SK-N-SH (cell line): Measurements from ENCODE around the gene CYP11A1.

Experiments used
- CHD2 ChIP-seq: fragments of 150-350 bp; IDR thresholded peaks from 2 replicates; pipeline ENCODE4 v1.6.1; 2018; ENCODE audit warnings: low read length; ENCODE audit not compliant: partially characterized antibody
- EP300 ChIP-seq, 2 experiments: IDR thresholded peaks; 2 replicates each; pipeline versions ENCODE4 v1.4.0 to v1.6.1; 2012; ENCODE audit warnings: borderline replicate concordance in 1 of 2, low read depth in 1 of 2, low read length in 1 of 2
- SMC3 ChIP-seq: IDR thresholded peaks from 2 replicates; pipeline ENCODE4 v1.6.1; 2012; ENCODE audit warnings: low read depth, low read length, improper control_type of control experiment
- TF ChIP-seq, protein P1 (sequence below): IDR thresholded peaks from 2 replicates; pipeline ENCODE4 v1.4.0; 2012; ENCODE audit warnings: low read depth
- TF ChIP-seq, protein P2 (sequence below): IDR thresholded peaks from 2 replicates; pipeline ENCODE4 v1.6.1; 2012; ENCODE audit warnings: mild to moderate bottlenecking, low read depth, low read length, moderate library complexity

DNA sequence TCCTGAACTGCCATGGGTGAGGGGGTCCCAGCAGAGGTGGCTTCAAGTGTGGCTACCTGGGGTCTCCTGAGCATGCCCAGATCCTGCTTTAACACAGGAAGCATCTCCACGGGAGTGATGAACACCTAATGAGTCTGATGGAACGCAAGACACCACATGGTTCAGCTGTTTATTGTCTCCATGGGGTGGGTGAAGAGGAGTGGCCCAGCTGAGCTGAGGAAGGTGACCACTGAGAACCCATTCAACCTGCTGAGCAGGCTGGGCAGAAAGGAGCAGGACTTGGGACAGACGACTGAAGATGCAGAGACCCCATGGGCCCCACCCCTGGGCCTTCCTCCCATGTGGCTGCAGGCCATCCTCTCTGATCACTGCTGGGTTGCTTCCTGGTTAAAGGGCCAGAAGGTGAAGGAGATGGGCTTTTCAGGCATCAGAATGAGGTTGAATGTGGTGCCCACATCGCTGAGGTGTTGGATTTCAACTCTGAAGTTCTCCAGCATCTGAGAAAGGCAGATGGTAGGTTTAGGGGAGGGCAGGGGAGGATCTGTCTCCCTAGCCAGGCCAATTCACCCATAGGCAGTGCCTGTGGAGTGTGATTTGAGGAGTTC lies 29.7 kb downstream of the CYP11A1 start:
- TF ChIP-seq CHD2 (no peak), EP300 (IDR thresholded peaks at IDR 0.05; ENCODE audit: borderline replicate concordance in 1 of 2, low read depth in 1 of 2, low read length in 1 of 2) (no peak), SMC3 (no peak)
- TF ChIP-seq, protein P1, sequence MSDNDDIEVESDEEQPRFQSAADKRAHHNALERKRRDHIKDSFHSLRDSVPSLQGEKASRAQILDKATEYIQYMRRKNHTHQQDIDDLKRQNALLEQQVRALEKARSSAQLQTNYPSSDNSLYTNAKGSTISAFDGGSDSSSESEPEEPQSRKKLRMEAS: no peak
- TF ChIP-seq, protein P2, sequence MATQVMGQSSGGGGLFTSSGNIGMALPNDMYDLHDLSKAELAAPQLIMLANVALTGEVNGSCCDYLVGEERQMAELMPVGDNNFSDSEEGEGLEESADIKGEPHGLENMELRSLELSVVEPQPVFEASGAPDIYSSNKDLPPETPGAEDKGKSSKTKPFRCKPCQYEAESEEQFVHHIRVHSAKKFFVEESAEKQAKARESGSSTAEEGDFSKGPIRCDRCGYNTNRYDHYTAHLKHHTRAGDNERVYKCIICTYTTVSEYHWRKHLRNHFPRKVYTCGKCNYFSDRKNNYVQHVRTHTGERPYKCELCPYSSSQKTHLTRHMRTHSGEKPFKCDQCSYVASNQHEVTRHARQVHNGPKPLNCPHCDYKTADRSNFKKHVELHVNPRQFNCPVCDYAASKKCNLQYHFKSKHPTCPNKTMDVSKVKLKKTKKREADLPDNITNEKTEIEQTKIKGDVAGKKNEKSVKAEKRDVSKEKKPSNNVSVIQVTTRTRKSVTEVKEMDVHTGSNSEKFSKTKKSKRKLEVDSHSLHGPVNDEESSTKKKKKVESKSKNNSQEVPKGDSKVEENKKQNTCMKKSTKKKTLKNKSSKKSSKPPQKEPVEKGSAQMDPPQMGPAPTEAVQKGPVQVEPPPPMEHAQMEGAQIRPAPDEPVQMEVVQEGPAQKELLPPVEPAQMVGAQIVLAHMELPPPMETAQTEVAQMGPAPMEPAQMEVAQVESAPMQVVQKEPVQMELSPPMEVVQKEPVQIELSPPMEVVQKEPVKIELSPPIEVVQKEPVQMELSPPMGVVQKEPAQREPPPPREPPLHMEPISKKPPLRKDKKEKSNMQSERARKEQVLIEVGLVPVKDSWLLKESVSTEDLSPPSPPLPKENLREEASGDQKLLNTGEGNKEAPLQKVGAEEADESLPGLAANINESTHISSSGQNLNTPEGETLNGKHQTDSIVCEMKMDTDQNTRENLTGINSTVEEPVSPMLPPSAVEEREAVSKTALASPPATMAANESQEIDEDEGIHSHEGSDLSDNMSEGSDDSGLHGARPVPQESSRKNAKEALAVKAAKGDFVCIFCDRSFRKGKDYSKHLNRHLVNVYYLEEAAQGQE: no peak
